ENCODE measurements around the gene JAG1. TPM values are rescaled to one million over a fixed set of nuclear protein-coding genes. Genes with fewer than 3 reads are reported as not detected.

The JAG1 gene
- total RNA-seq, 4 donors from 2014 or later = 62.7 to 103 (median 82.0) TPM

- TF ChIP-seq CTCF (IDR thresholded peaks at IDR 0.05; ENCODE audit: low read depth) = no peak
Measured at GRCh38 chr20:10629946-10630650, 43.7 kb downstream of the JAG1 start.

GRCh38 chr20:10626896-10627295 lies 46.9 kb downstream of the JAG1 start:
- TF ChIP-seq CTCF (IDR thresholded peaks at IDR 0.05; ENCODE audit: low read depth) = no peak

- no peak for TF ChIP-seq CTCF (IDR thresholded peaks at IDR 0.05; ENCODE audit: low read depth)
Measured at GRCh38 chr20:10625641-10626040, 48.2 kb downstream of the JAG1 start.

GRCh38 chr20:10622657-10623418 lies 51.0 kb downstream of the JAG1 start:
- TF ChIP-seq CTCF (IDR thresholded peaks at IDR 0.05; ENCODE audit: low read depth) = no peak

- no peak for TF ChIP-seq CTCF (IDR thresholded peaks at IDR 0.05; ENCODE audit: low read depth)
Measured at GRCh38 chr20:10621149-10621548, 52.6 kb downstream of the JAG1 start.

- TF ChIP-seq CTCF (IDR thresholded peaks at IDR 0.05; ENCODE audit: low read depth) = no peak
Measured at GRCh38 chr20:10619427-10619826, 54.4 kb downstream of the JAG1 start.

- TF ChIP-seq CTCF (IDR thresholded peaks at IDR 0.05; ENCODE audit: low read depth) = no peak
Measured at GRCh38 chr20:10618611-10619245, 55.1 kb downstream of the JAG1 start.
